GM12864 (cell line): Measurements from ENCODE around the gene COL27A1.
"Not testable (repeated sequence)": the region's sequence is repeated elsewhere in the genome, so short reads cannot be mapped to it uniquely, and the experiment has no call there.

ENCODE experiments used
- DNase-seq: peaks from one replicate; pipeline ENCODE4 v3.0.0-alpha.2; 2011; ENCODE audit warnings: low read depth
- H3K4me3 ChIP-seq: 2 replicates; pipeline ENCODE4 v1.5.1; 2011; ENCODE audit warnings: mild to moderate bottlenecking, low read depth, low read length, control low read depth
- CTCF ChIP-seq: IDR thresholded peaks from 2 replicates; pipeline ENCODE4 v1.5.1; 2011; ENCODE audit warnings: low read depth, mild to moderate bottlenecking, moderate library complexity, low read length, control low read depth, inconsistent platforms; ENCODE audit errors: missing control alignments

The COL27A1 gene

GRCh38 chr9:114324492-114324891 lies 169.2 kb downstream of the COL27A1 start:
- no peak overlapping the region for H3K4me3 ChIP-seq
- no peak for TF ChIP-seq CTCF
- DNase-seq, result no peak

- not testable (repeated sequence) for H3K4me3 ChIP-seq, DNase-seq
Observed at GRCh38 chr9:114324965-114325364, 169.6 kb downstream of the COL27A1 start.

- not testable (repeated sequence) for H3K4me3 ChIP-seq, DNase-seq
Observed at GRCh38 chr9:114325684-114326254, 170.4 kb downstream of the COL27A1 start.

GRCh38 chr9:114327749-114328148 lies 172.4 kb downstream of the COL27A1 start:
- DNase-seq, result no peak
- no peak overlapping the region for H3K4me3 ChIP-seq
- no peak for TF ChIP-seq CTCF

- H3K4me3 ChIP-seq, DNase-seq: not testable (repeated sequence)
Observed at GRCh38 chr9:114328357-114328820, 173.1 kb downstream of the COL27A1 start.

GRCh38 chr9:114328937-114329624 lies 173.7 kb downstream of the COL27A1 start:
- DNase-seq, H3K4me3 ChIP-seq: not testable (repeated sequence)

GRCh38 chr9:114329625-114330022 lies 174.3 kb downstream of the COL27A1 start, which contains the start of gene ORM2:
TSS of gene ORM2 (plus strand) at chr9:114329869. CDS start at chr9:114329905, 36 bp downstream.
- not testable (repeated sequence) for H3K4me3 ChIP-seq, DNase-seq

GRCh38 chr9:114330636-114331035 lies 175.3 kb downstream of the COL27A1 start:
- TF ChIP-seq CTCF, result no peak
- no peak overlapping the region for H3K4me3 ChIP-seq
- DNase-seq, result no peak

GRCh38 chr9:114331229-114332195 lies 176.2 kb downstream of the COL27A1 start:
- H3K4me3 ChIP-seq, DNase-seq: not testable (repeated sequence)

- not testable (repeated sequence) for H3K4me3 ChIP-seq, DNase-seq
Observed at GRCh38 chr9:114332474-114333040, 177.2 kb downstream of the COL27A1 start.

GRCh38 chr9:114333718-114334117 lies 178.4 kb downstream of the COL27A1 start:
- not testable (repeated sequence) for DNase-seq, H3K4me3 ChIP-seq
